ENCODE results near the gene CEACAM8.
"Not testable (repeated sequence)": the region's sequence is repeated elsewhere in the genome, so short reads cannot be mapped to it uniquely, and the experiment has no call there.

CEACAM8 gene

GRCh38 chr19:42569193-42569592 lies 25.5 kb downstream of the CEACAM8 start:
- TF ChIP-seq CTCF (IDR thresholded peaks at IDR 0.05) (no peak), ZFX (IDR thresholded peaks at IDR 0.05; ENCODE audit: borderline replicate concordance) (no peak)
- no peak overlapping the region for H3K27ac ChIP-seq

- no peak for TF ChIP-seq CTCF (IDR thresholded peaks at IDR 0.05)
- no peak for TF ChIP-seq ZFX (IDR thresholded peaks at IDR 0.05; ENCODE audit: borderline replicate concordance)
- no peak overlapping the region for H3K27ac ChIP-seq
Measured at GRCh38 chr19:42568006-42568405, 26.7 kb downstream of the CEACAM8 start.

- no peak for TF ChIP-seq CTCF (IDR thresholded peaks at IDR 0.05)
- no peak for TF ChIP-seq ZFX (IDR thresholded peaks at IDR 0.05; ENCODE audit: borderline replicate concordance)
- no peak overlapping the region for H3K27ac ChIP-seq
Measured at GRCh38 chr19:42567567-42567966, 27.2 kb downstream of the CEACAM8 start.

- H3K27ac ChIP-seq = no peak overlapping the region
- TF ChIP-seq ZFX (IDR thresholded peaks at IDR 0.05; ENCODE audit: borderline replicate concordance) (no peak), CTCF (IDR thresholded peaks at IDR 0.05) (peak; percentile 81)
Measured at GRCh38 chr19:42563352-42564210, 31.1 kb downstream of the CEACAM8 start.

GRCh38 chr19:42561512-42561911 lies 33.2 kb downstream of the CEACAM8 start:
- TF ChIP-seq ZFX (IDR thresholded peaks at IDR 0.05; ENCODE audit: borderline replicate concordance) = no peak
- no peak for TF ChIP-seq CTCF (IDR thresholded peaks at IDR 0.05)
- no peak overlapping the region for H3K27ac ChIP-seq

- no peak for TF ChIP-seq ZFX (IDR thresholded peaks at IDR 0.05; ENCODE audit: borderline replicate concordance)
- TF ChIP-seq CTCF (IDR thresholded peaks at IDR 0.05) = no peak
Measured at GRCh38 chr19:42560731-42561130, 34.0 kb downstream of the CEACAM8 start.

GRCh38 chr19:42558450-42559150 lies 36.1 kb downstream of the CEACAM8 start:
- TF ChIP-seq ZFX (IDR thresholded peaks at IDR 0.05; ENCODE audit: borderline replicate concordance) (no peak), CTCF (IDR thresholded peaks at IDR 0.05) (no peak)
- H3K27ac ChIP-seq = no peak overlapping the region

More at GRCh38 chr19:42560731-42561130, 34.0 kb downstream of the CEACAM8 start:
- H3K27ac ChIP-seq = no peak overlapping the region

GRCh38 chr19:42557386-42557871 lies 37.3 kb downstream of the CEACAM8 start:
- not testable (repeated sequence) for H3K27ac ChIP-seq
